ENCODE results near the gene SOAT2. TPM values are rescaled to one million over a fixed set of nuclear protein-coding genes. Genes with fewer than 3 reads are reported as not detected.

Gene SOAT2
- total and polyA plus RNA-seq, 2 of the 4 experiments (the other 2 are of a cell fraction) = 0.18 to 0.39 TPM

DNA sequence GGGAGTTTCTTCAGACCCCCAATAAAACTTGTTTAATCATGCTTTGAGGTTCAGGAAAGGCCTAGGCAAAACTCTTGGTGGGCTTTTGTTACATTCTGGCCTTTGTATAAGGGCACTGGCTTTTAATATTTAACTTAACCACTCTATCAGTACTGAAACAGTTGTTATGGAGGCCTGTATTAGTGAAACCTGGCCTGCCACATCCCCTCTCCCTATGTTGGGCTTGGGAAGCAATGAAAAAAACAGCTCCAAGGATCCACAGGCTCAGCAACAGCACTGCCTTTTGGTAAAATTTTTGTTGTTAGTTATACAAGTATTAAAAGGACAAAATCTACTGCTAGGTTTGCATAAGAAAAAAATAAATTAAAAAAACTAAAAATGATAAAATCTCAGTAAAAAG lies 10.7 kb downstream of the SOAT2 start:
- Histone ChIP-seq H2BK20ac (ENCODE audit: low read depth, low read length) (no peak overlapping the region), H3K4me2 (ENCODE audit: low read depth, low read length) (no peak overlapping the region), H2AFZ (replicated peaks; ENCODE audit: low read length, poor library complexity) (no peak overlapping the region), H3K4me1 (ENCODE audit: control insufficient read depth, insufficient read depth, low read length) (no peaks in the 10 kb centered on the region), H3K4ac (ENCODE audit: low read depth, low read length) (no peak overlapping the region), H2BK15ac (ENCODE audit: low read depth, low read length) (no peak overlapping the region), H3K27me3 (ENCODE audit: control insufficient read depth, insufficient read depth, low read length) (no peaks in the 10 kb centered on the region; the same call in 1 of the 2 replicates), H2AK9ac (replicated peaks; ENCODE audit: low read depth, low read length, poor library complexity) (no peak overlapping the region), H3K79me1 (ENCODE audit: low read depth in 1 of 2, low read length in 2 of 2) (no peaks in the 10 kb centered on the region), H3K14ac (replicated peaks; ENCODE audit: low read depth, low read length) (no peak overlapping the region), H4K91ac (ENCODE audit: insufficient read depth, low read depth, low read length) (no peak overlapping the region), H3K9me1 (ENCODE audit: insufficient read depth, low read length) (no peaks in the 10 kb centered on the region), H3K56ac (ENCODE audit: extremely low read depth, insufficient read depth, low read length) (no peak overlapping the region), H3K27ac (ENCODE audit: insufficient read depth, low read length) (no peak overlapping the region), H3K9me3 (ENCODE audit: control insufficient read depth, insufficient read depth, low read length) (no peaks in the 10 kb centered on the region), H2BK120ac (ENCODE audit: low read depth, low read length) (no peak overlapping the region), H3K36me3 (ENCODE audit: control insufficient read depth, insufficient read depth, low read length) (no peaks in the 10 kb centered on the region), H3K4me3 (ENCODE audit: insufficient read depth, low read depth, low read length) (no peak overlapping the region), H3K9ac (ENCODE audit: low read depth, low read length) (no peak overlapping the region), H3K23ac (ENCODE audit: low read depth, low read length) (no peak overlapping the region), H2BK5ac (ENCODE audit: low read depth, low read length, poor library complexity, severe bottlenecking) (no peak overlapping the region), H2AK5ac (ENCODE audit: low read depth, low read length) (no peak overlapping the region), H3K18ac (ENCODE audit: low read depth, low read length) (no peak overlapping the region), H4K5ac (ENCODE audit: low read depth, low read length) (no peak overlapping the region), H4K8ac (ENCODE audit: low read depth in 2 of 2, low read length in 2 of 2) (no peak overlapping the region), H4K20me1 (ENCODE audit: insufficient read depth, low read length) (no peaks in the 10 kb centered on the region)
- intact Hi-C loops (cut with micrococcal nuclease) (no loop called here), in situ Hi-C loops (cut with MboI; ENCODE audit: low sequenced_read_pairs) (no loop called here), dilution Hi-C loops (cut with HindIII; ENCODE audit: low sequenced_read_pairs, unreplicated experiment) (no loop called here)
- no TSS peak for BruUV-seq (replicated peaks)
- ChIA-PET POLR2A (ENCODE audit: unreplicated experiment) (no interaction called here), CTCF (no interaction called here)
- DNase-seq = no peak
- ATAC-seq (ENCODE audit: low read depth) = no peak
- no peak for TF ChIP-seq RAD21 (IDR thresholded peaks at IDR 0.05; ENCODE audit: low read length)
- no peak for TF ChIP-seq CTCF (conservative IDR thresholded peaks at IDR 0.05; ENCODE audit: low read depth, low read length)
- no peak for TF ChIP-seq POLR2A (IDR thresholded peaks at IDR 0.05; ENCODE audit: low read depth, low read length)
- TF ChIP-seq CEBPB (IDR thresholded peaks at IDR 0.05; ENCODE audit: low read depth, low read length) = no peak
- no peak for TF ChIP-seq CHD1 (IDR thresholded peaks at IDR 0.05; ENCODE audit: low read depth, low read length)
- TF ChIP-seq MXI1 (IDR thresholded peaks at IDR 0.05; ENCODE audit: borderline replicate concordance, low read depth, low read length) = no peak
- TF ChIP-seq BHLHE40 (IDR thresholded peaks at IDR 0.05; ENCODE audit: low read depth, low read length) = no peak
- no peak for TF ChIP-seq RFX5 (IDR thresholded peaks at IDR 0.05; ENCODE audit: low read depth, low read length)
- TF ChIP-seq SMC3 (IDR thresholded peaks at IDR 0.05; ENCODE audit: low read depth, low read length) = no peak
- no peak for TF ChIP-seq ELK1 (IDR thresholded peaks at IDR 0.05; ENCODE audit: borderline replicate concordance, low read depth, low read length)
- TF ChIP-seq, protein P1, sequence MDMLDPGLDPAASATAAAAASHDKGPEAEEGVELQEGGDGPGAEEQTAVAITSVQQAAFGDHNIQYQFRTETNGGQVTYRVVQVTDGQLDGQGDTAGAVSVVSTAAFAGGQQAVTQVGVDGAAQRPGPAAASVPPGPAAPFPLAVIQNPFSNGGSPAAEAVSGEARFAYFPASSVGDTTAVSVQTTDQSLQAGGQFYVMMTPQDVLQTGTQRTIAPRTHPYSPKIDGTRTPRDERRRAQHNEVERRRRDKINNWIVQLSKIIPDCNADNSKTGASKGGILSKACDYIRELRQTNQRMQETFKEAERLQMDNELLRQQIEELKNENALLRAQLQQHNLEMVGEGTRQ (IDR thresholded peaks at IDR 0.05; ENCODE audit: low read depth, low read length) = no peak
- no peak for TF ChIP-seq RCOR1 (IDR thresholded peaks at IDR 0.05; ENCODE audit: insufficient replicate concordance, low read length)
- TF ChIP-seq MAZ (IDR thresholded peaks at IDR 0.05; ENCODE audit: borderline replicate concordance, low read depth, low read length) = no peak
- TF ChIP-seq FOS (IDR thresholded peaks at IDR 0.05; ENCODE audit: low read depth, low read length) = no peak
- no peak for TF ChIP-seq NFE2L2 (IDR thresholded peaks at IDR 0.05; ENCODE audit: low read depth, low read length)
- TF ChIP-seq MAFK (IDR thresholded peaks at IDR 0.05; ENCODE audit: low read depth, low read length) = no peak
